Measurements from ENCODE around the gene ME1.

The ME1 gene

GRCh38 chr6:83190626-83191025, 240.2 kb downstream of the ME1 start:
- no peak for DNase-seq (ENCODE audit: low read depth)

GRCh38 chr6:83188501-83188900, 242.3 kb downstream of the ME1 start:
- DNase-seq (ENCODE audit: low read depth): no peak

- no peak for DNase-seq (ENCODE audit: low read depth)
Observed at GRCh38 chr6:83185096-83185495, 245.8 kb downstream of the ME1 start.

DNA sequence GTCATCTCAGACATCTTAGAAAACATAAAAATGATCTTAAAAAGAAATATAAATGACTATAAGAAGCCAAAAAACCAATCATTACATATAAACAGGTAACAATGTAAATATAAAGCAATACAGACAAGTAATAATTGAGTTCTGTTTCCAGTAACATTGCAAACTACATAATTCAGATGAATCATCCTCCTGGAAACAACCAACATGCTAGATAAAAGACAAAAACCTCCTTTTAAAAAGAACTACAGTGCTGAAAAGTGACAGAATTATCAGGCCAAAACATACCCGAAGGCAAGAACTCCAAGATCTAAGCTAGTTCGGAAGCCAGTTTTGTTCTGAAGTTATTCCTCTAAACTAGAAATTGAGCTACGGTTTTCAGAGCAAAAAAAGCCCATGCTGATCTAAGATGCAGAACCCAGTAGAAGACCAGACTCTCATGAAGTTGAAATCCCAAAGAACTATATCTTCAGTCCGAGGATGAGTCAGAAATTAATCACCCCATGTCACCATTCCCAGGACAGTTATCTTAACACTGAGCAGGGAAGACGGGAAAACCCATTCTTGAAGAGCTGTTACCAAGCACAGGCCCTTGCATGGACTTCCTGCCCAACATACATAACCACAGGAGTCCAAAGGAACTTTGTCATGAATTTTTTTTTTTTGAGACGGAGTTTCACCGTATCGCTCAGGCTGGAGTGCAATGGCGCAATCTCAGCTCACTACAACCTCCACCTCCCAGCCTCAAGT, 247.6 kb downstream of the ME1 start:
- no peak for DNase-seq (ENCODE audit: low read depth)

GRCh38 chr6:83182114-83182513, 248.7 kb downstream of the ME1 start:
- DNase-seq (ENCODE audit: low read depth): no peak

- DNase-seq (ENCODE audit: low read depth): no peak
Observed at GRCh38 chr6:83180426-83180950, 250.4 kb downstream of the ME1 start.

GRCh38 chr6:83176246-83176645, 254.6 kb downstream of the ME1 start:
- DNase-seq (ENCODE audit: low read depth): no peak

DNA sequence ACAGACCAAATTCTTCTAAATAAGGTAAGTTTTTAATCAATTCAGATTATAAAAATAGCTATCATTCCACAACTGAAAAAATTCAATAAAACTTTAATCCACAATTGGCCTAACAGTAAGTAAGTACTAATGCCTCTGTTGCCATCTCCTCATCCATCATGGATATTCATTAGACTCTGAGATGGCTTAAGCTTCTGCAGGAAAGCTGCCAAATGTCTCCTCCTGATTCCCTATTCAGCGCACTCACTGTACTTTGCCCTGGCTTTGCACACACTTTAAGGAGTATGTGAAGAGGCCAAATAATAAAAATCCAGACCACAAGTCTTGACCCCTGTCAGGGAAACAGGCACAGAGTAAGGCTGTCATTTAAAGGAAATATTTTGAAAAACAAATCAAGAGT, 261.3 kb downstream of the ME1 start:
- no peak for DNase-seq (ENCODE audit: low read depth)

GRCh38 chr6:83169106-83169505, 261.7 kb downstream of the ME1 start:
- DNase-seq (ENCODE audit: low read depth): no peak

- DNase-seq (ENCODE audit: low read depth): no peak
Observed at GRCh38 chr6:83168556-83168955, 262.3 kb downstream of the ME1 start.

GRCh38 chr6:83167726-83168278, 263.0 kb downstream of the ME1 start:
- DNase-seq (ENCODE audit: low read depth): no peak

Data from stimulated activated CD4-positive, alpha-beta T cell treated with anti-CD3 and anti-CD28 coated beads, Interleukin-2, amount 100 ng/mL, for 4 hours (primary cell).